Stimulated activated CD8-positive, alpha-beta memory T cell treated with anti-CD3 and anti-CD28 coated beads, Interleukin-7, amount 100 ng/mL, for 48 hours (primary cell): Measurements from ENCODE around the gene XPO4.
"Not testable (repeated sequence)": the region's sequence is repeated elsewhere in the genome, so short reads cannot be mapped to it uniquely, and the experiment has no call there.

Source experiments
- DNase-seq, 2 donors: peaks; one replicate each; pipeline ENCODE4 v3.0.0-alpha.2; 2020; ENCODE audit warnings: low read depth in 1 of 2; ENCODE audit errors: extremely low read depth in 1 of 2

Gene XPO4

DNA sequence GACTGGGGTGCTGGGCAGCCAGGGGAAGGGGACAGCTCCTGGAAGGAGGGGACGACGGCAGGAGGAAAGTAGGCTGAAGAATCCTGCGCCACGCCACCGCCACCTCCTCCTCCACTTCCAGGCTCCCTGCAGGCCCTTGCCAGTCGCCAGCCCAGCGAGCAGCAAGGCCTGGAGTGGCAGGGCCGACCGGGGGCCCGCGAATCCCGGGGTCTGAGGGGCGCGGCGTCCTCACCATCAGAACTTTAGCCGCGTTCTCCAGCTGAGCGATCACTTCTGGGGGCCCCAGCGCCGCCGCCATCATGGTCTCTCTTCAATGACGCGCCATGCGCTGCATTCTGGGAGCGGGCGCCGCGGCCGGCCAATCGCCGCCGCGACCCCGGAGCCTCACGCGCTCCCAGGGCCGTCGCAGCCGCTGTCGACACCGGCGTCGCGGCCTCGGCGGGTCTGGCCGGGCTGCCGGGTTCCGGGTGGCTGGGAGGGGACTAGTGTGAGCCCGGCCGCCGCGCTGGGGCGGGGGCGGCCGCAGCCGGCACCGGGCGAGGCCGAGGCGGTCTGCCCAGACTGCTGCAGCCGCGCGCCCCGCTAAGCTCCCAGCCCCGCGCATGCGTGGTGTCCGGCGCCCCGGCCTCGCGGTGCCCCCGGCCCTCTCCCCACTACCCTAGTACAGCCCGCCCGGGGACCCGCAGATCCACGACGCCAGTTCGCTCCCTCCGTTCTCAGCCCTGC is at the start of gene XPO4:
Gene XPO4 (minus strand): TSS at position 309 of the 726 bp plus-strand sequence. CDS start 8 bp downstream, at position 301.
- peak; percentile 50 to 67 for DNase-seq

DNA sequence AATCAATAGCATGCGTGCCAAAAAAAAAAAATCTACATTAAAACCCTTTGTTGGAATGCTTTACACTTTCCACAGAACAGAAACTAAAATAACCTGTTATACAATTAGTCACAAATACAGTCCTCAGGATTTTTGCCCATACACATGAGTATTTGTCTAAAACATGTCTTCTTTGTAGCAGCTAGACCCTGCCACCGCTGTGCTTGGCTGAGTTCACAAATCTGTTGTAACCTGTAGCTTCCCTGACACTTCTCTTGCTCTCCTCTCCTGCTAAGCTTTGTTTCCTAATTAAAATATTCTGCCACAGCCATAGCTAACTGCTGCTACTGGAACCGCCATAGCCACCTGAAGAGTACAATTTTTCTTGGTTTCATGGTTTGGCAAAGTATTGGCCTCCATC is 45.5 kb upstream of the XPO4 start:
- DNase-seq = not testable (repeated sequence)

- no peak for DNase-seq
These were observed 43.4 kb upstream of the XPO4 start for GRCh38 chr13:20945952-20946383.

DNA sequence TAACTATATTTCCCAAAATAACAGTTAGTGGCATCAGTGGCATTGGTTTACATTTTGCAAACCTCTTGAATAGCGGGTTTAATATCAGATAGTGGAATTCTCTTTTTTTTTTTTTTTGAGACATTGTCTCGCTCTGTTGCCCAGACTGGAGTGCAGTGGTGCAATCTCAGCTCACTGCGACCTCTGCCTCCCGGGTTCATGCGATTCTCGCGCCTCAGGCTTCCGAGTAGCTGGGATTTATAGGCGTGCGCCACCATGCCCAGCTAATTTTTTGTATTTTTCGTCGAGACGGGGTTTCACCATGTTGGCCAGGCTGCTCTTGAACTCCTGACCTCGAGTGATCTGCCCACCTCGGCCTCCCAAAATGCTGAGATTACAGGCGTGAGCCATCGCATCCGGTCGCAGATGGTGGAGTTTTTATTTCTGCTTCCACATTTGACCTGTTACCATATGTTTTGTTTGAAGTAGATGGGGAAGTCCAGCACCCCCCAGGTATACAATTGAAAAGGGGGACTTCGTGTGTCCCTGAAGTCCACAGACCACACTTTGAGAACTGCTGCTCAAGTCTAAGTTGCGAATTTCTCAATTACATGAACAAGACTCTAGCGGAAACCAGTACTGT is 40.5 kb upstream of the XPO4 start:
- DNase-seq = no peak

- not testable (repeated sequence) for DNase-seq
These were observed 38.0 kb upstream of the XPO4 start for GRCh38 chr13:20940511-20940910.

DNA sequence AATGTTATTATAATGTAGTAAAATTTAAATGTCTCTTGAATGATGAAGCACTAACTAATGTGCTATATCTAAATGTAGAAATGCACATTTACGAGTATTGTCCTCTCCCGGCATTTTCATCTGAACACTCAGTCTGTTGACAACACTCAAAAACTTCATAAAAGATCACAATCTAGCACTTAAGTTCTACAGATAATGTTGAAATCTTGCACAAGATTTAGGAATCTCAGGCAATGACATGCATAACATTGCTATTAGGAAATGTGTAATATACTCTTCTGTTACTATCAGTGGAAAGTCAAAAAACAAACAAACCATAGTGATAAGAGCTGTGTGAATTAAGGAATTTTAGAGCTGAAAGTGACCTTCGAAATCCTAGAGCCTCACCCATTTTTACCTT is 37.5 kb upstream of the XPO4 start:
- DNase-seq = no peak

GRCh38 chr13:20939662-20940061 is 37.1 kb upstream of the XPO4 start:
- no peak for DNase-seq

GRCh38 chr13:20938302-20938701 is 35.8 kb upstream of the XPO4 start:
- DNase-seq = no peak

DNA sequence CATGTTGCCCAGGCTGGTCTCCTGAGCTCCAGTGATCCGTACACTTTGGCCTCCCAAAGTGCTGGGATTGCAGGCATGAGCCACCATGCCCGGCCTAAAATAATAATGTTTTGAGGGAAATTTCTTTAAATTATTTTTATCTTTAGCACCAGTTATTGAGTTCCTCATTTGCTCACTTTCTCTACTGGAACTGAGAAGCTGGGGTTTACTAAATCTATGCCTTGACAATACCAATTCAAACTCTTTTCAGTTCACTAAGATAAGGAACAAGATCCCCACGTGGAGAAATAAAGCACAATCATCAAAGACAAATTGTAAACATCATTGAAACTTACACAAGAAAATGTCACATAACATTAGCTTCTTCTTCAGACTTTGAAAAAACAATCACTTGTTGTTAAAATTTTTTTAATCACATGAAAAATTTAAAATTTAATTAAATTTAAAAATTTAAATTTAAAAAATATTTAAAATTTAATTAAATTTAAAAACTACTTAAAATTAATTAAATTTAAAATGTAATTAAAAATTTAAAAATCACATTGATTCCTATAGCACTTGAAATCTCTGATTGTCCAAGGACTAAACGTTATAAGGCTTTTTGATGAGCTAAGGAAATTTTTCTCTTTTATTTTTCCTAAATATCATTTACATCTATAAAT is 25.2 kb upstream of the XPO4 start:
- DNase-seq = no peak

- not testable (repeated sequence) for DNase-seq
These were observed 22.8 kb upstream of the XPO4 start for GRCh38 chr13:20925395-20925790.

DNA sequence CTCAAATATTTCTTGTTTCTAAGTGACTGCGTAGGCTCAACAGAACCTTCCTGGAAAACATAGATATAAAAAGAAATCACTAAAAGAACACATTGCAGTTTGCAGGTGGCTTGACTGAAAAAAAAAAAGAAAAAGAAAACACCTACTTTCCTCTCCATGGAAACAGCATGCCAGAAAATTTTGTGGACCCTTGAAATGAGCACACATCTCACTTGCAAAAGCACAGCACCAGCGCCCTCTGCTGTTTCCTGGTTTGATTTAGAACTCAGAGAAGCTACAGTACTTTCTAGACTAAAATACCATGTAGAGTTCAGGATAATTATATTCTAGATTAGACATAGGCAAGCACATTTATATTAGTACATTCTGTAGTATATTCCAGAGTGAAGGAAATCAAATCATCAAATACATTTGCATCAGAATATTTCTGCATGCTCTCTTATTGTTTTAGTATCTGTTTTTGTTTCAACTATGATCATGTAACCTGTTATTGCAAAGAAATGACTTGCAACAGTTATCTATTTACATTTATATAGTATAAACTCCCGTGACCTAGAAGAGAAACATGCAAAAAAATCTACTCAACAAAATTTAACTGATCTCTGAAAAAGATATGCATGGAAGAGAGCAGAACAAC is 22.3 kb upstream of the XPO4 start:
- peak in 1 of 2 donors; percentile 61 for DNase-seq

- no peak for DNase-seq
These were observed 20.7 kb upstream of the XPO4 start for GRCh38 chr13:20923272-20923671.

GRCh38 chr13:20921572-20921971 is 19.0 kb upstream of the XPO4 start:
- no peak for DNase-seq

GRCh38 chr13:20915676-20916075 is 13.1 kb upstream of the XPO4 start:
- DNase-seq = not testable (repeated sequence)

GRCh38 chr13:20911037-20911436 is 8.5 kb upstream of the XPO4 start:
- no peak for DNase-seq

DNA sequence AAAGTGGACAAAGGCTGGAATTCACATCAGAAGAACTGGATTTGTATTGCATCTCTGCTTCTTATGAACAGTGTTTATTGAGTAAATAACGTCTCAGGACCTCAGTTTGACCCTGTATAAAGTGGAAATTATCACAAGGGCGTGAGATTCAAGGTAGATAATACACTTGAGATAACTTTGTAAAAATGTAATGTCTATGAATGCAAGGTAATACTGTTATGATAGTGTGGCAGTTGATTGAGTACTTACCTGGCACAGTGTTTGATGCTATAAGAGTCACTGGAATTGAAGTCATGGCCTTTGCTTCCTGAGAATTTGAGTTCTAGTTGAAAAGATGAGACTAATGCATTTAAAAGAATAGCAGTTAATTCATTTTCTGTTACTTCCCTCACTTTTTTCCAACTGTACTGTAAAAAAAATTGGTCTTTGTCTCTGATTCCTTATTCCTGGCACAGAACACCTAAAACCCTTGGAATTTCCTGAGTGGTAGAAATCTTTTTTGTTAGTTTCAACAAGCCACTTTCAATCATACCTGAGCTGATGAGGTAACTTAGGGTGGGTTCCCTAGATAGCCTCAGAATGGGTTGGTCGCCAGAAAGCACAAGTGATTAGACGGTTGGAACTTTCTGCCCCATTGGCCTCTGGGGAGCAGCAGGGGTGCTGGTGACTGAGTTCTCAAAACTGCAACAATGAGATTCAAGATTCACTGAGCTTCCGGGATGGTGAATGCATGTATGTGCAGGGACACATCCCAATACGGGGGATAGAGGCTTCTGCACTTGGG is 6.4 kb upstream of the XPO4 start:
- no peak for DNase-seq

DNA sequence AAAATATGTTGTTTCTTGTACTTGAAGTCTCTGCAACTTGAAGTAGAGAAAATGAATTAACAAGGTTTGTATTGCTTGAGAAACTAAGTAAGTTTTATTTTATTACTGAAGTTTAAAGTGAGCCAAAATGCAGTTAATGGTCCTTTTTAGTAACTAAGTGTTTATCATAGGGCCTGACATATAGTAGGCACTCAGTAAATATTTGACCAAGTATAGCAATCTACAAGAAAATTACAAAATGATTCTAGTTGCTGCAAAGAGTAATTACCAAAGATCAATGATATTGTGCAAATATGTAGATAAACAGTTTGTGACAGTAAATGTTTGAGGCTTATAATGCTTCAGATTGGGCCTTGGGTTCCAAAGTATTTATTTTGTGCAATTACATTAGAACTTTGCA is 2.4 kb upstream of the XPO4 start:
- no peak for DNase-seq

DNA sequence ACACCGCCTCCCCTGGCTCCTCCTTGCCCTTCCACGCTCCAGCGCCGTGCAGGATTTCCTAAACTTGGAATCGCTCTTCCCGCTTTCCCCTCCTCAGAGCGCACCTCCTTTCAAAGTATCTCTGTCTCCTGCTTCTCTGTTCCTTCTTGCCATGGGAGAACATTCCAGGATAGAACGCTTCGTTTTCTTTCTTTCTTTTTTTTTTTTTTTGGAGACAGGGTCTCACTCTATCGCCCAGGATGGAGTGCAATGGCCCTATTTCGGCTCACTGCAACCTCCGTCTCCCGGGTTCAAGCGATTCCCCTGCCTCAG is 574 bp upstream of the XPO4 start:
- DNase-seq = no peak

GRCh38 chr13:20901668-20902437 is 693 bp downstream of the XPO4 start:
- DNase-seq = peak in 1 of 2 donors; percentile 0

DNA sequence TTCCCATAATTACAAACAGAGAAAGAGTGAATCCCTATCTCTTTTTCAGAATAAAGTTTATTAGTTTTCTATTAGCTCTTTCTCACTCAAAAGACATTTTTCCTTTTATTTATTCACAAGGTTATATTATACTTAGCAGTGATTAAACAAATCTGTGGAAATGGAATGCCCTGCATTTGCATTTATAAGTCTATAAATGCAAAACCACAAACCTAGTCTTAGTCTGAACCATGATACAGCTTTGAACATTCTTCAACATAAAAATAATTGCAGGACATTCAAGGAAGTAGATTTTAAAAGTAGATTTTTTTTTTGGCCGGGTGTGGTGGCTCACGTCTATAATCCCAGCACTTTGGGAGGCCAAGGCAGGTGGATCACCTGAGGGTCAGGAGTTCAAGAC is 8.3 kb downstream of the XPO4 start:
- DNase-seq = no peak
